NCI-H2107 treated with DMSO at 0.1 percent for 48 hours (cell line): Measurements from ENCODE around the gene IER5.
A peak's percentile ranks its signal among the peaks of the same experiment; 100 is the strongest.
"Not testable (repeated sequence)": the region's sequence is repeated elsewhere in the genome, so short reads cannot be mapped to it uniquely, and the experiment has no call there.

Experiments used
- DNase-seq: peaks from one replicate; lab custom pipeline; 2025; ENCODE audit not compliant: unreplicated experiment; lab: John Stamatoyannopoulos, UW

IER5 gene

DNA sequence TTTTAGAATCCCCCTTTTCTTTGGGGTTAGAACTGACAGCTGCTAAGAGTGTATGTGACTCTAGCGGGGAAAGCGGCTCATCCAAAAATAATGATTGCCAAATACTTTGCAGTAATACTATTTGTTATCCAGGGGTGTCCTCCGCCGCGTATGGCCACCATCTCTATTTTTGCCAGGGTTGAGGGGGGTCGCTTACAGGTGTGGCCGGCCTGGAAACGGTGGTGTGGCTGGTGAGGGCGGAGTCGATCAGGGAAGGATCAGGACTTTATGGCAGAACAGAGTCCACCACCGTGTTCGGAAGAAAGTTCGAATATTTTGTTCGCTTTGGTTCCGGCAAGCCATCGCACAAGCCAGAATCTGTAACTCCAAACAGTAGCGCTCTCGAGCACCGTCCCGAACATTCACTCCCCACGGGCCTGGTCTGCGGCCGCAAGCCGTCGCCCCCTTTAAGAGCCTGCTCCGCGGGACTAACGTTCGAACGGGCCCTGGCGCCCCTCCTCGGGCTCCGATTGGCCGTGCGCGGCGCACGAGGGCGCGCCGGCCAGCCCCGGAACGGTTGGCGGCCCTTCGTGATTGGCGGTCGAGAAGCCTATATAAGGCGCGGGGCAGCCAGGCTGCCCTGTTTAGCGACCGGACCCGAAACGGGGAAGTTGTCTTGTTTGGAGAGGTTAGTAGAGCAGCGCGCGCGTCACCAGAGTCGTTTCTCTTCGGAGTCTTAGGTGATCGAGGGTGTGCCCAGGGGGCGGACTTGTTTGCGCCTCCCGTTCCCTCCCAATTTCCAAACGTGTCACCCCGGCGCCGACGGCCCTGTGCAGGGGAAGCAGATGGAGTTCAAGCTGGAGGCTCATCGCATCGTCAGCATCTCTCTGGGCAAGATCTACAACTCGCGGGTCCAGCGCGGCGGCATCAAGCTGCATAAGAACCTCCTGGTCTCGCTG, at the start of gene IER5:
TSS of gene IER5 (plus strand) at position 622 of the 938 bp plus-strand sequence. CDS start at position 825, 203 bp downstream.
- DNase-seq, result peak; percentile 92

DNA sequence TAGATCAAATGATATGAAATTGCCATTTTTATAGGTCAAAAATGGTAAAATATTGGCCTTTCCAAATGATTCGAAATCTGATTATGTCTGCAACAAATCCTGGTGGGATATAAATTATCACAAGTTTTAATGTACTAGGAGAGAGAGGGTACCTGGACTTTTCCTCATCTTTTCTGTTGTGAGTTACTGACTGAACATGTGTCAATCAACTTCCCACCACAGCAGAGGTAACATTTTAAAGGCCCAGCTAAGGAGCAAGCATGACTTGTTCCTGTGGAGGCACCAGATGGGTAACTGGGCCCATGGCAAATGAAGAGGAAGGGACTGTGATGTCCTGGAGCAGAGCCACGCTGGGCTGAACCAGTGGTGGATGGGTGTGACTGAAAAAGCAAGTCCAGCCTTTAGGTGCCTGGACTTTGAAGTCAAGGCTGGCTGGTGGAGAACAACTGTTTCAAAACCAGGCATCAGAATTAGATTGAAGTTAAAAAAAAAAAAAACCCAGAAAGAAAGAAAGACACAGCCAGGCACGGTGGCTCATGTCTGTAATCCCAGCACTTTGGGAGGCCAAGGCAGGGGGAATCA, 48.1 kb upstream of the IER5 start:
- DNase-seq, result no peak

GRCh38 chr1:181043025-181043888, 45.2 kb upstream of the IER5 start:
- peak; percentile 71 for DNase-seq

GRCh38 chr1:181044449-181044966, 44.0 kb upstream of the IER5 start:
- no peak for DNase-seq

GRCh38 chr1:181045946-181046345, 42.6 kb upstream of the IER5 start:
- not testable (repeated sequence) for DNase-seq

DNA sequence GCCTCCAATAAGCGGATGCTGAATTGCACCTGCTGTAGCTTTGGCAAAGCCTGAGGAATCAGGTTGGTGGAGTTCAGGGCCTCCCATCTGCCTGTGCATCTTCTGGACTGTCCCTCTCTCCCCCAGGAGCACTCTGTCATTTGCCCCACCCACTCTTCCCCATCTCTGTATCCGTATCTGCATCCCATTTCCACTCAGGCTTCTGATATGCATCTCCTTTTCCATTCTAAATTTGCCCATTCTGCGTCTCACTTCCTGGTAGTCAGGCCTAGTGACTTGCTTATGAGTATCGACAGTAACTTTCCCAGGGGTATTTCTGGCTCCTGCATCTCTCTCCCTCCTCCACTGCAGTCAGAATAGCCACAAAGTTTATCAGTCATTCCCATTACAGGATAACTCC, 39.1 kb upstream of the IER5 start:
- DNase-seq, result no peak

- DNase-seq, result no peak
Measured at GRCh38 chr1:181050922-181051321, 37.6 kb upstream of the IER5 start.

DNA sequence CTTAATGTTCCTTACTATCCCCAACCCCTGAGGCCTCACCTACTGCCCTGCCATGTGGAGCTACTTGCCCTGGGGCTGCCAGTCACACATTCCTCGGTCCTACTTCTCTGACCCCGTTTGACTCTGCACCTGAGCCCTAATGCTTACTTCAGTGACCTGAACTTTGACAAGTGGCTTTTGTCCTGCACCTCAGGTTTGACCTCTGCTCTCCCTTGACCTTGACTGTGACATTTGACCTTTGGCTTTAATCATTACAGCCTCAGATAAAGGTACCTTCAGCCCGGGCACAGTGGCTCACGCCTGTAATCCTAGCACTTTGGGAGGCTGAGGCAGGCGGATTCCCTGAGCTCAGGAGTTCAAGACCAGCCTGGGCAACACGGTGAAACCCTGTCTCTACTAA, 31.9 kb upstream of the IER5 start:
- no peak for DNase-seq

DNA sequence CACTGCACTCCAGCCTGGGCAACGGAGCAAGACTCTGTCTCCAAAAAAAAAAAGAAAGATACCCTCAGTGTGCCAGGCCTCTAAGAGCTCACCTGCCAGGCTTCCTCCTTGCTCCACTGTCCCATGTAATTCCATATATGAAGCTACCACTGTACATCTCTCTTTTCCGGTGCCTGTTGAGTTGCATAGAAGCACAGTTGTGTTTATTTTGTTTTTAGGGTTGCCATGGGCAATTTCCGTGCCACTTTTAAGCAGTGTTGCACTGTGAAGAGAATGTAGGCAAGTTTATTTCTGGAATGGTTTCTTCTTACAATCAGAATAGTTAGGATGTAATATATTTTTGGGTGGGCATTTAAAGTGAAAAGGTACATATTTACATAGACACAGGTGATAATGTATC, 31.4 kb upstream of the IER5 start:
- no peak for DNase-seq

DNA sequence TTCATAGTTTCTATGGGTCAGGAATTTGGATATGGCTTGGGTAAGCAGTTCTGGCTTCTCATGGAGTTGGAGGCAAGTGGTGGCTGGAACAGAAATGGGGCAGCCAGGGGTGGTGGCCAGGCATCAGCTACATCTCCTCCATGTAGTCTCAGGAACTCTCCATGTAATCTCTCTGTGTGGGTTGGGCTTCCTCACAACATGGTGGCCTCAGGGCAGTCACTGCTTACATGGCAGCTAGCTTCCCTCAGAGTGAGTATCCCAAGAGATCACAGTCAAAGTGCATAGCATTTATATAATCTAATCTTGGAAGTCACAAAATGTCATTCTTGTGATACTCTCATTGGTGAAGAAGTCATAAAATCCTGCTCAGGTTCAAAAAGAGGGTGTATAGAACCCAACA, 29.1 kb upstream of the IER5 start:
- DNase-seq, result no peak

- DNase-seq, result no peak
Measured at GRCh38 chr1:181060066-181060465, 28.4 kb upstream of the IER5 start.

DNA sequence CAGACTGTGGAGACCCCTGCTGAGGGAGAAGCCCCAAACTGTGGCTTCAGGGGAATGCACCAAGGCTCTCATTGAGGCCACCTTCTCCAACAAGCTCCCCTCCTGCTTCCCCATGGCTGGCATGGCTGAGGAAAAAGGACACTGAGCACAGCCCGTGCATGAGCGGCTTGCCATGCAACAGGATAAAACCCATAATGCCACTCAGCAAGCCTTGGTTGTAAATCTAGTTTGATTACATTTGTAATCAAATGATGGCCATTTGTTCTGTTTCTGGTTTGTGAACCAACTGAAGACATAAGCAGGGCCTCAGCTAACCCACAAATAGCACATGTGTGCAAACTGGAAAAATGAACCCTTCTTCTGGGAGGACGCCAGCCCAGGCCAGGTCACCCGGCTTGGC, 27.6 kb upstream of the IER5 start:
- not testable (repeated sequence) for DNase-seq

DNA sequence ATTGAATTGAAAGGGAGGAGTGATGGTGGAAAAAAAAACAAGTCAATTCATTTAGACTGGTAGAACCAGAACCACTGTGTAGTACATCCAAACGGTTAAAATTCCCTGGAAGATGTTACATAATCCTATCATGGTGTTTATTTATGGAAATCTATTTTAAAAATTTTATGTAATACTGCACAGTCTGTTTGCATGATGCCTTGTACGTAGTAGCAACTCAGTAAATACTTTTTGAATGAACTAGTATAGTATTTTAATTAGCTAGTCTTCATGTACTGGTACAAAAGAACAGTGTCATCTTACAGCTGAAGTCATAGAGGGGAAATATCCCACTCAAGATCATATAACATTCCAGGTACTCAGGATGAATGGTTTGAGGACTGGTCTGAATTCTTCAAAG, 27.0 kb upstream of the IER5 start:
- DNase-seq, result no peak

GRCh38 chr1:181061891-181062835, 26.3 kb upstream of the IER5 start:
- DNase-seq, result no peak

DNA sequence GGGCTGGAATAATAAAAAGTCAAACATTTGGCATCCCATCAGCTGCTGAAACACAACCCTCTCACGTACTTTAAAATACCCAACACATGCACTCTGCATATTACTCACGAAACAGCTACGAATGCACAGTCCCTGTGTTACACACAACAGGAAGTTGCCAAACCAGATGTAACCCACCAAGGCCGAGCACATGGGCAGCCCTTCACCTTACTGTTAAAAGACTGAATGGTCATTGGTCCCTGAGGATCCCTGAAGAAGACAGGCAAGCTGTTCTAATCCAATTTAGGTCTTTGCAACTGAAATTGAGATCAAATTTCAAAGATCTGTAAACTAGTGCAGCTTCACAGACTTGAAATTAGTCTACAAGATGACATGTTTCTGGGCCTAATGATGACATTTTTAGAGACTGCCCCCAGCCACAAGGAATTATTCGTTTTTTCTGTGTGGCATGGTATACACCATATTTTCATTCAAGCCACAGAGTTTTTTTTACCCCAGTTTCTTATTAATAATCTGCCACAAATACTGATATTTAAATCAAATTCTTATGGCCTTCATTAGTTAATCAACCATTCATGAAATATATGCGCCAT, 25.6 kb upstream of the IER5 start:
- DNase-seq, result no peak

GRCh38 chr1:181064011-181064623, 24.4 kb upstream of the IER5 start:
- DNase-seq, result no peak

- DNase-seq, result no peak
Measured at GRCh38 chr1:181064702-181065101, 23.8 kb upstream of the IER5 start.

DNA sequence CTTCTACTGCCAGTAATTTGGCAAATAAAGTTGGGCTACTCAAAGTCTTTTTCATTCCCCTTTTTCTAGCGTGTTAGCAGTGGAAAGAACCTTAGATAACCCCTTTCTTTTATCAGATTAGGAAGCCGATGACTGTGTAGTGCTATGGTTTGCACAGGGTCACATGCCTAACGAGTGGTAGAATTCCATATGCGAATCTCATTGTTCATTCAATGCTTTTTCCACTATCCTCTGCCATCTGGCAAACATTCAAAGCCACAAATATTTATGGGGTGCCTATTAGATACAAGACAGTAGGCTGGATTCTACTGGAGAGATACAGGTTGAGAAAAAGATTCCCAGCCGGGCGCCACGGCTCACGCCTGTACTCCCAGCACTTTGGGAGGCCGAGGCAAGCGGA, 14.9 kb upstream of the IER5 start:
- DNase-seq, result no peak

DNA sequence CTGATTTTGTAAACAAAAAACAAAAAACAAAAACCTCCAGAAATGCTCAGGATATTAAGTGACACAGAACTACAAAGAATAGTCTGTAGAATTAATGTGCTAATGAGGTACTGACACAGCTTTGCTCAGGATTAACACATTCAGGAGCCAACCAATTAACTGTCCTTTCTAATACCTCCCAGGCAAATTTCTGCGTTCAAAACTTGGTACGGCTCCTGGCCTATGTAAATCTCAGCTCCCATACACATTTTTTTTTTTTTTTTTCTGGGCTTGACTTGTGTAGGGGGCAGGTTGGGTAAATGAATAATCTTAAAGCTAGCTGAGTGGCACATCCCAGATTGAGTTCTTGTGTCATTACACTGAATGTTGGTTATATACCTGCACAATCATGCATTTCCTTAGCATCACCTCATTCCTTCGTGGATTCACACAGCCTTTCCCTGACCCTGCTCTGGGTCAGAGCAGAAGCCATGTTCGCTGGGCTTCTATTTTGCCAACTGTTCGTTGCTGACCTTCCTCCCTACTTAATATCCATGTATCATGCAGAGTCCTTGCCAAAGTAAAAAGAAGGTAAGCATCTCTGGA, 12.6 kb upstream of the IER5 start:
- DNase-seq, result no peak
